Fibroblast of lung (primary cell): ENCODE data around the gene FAH. TPM values are rescaled to one million over a fixed set of nuclear protein-coding genes. Genes with fewer than 3 reads are reported as not detected.

Experiments
- DNase-seq, 2 donors: peaks; one replicate each; pipeline versions ENCODE4 v3.0.0 to v3.0.0-alpha.2; 2010; ENCODE audit warnings: low read depth in 2 of 2
- H2AFZ ChIP-seq: 2 replicates; pipeline ENCODE4 v1.5.1; 2012; ENCODE audit warnings: low read length, control low read depth, inconsistent platforms
- H3K27ac ChIP-seq: 2 replicates; pipeline ENCODE4 v1.5.1; 2011; ENCODE audit warnings: low read length, control low read depth; ENCODE audit not compliant: insufficient read depth
- H3K27me3 ChIP-seq: 2 replicates; pipeline ENCODE4 v1.5.1; 2011; ENCODE audit warnings: mild to moderate bottlenecking, low read length; ENCODE audit not compliant: control insufficient read depth, insufficient read depth
- H3K36me3 ChIP-seq: 2 replicates; pipeline ENCODE4 v1.5.1; 2011; ENCODE audit warnings: low read length; ENCODE audit not compliant: control insufficient read depth, insufficient read depth
- H3K4me1 ChIP-seq: 2 replicates; pipeline ENCODE4 v1.5.1; 2011; ENCODE audit warnings: low read length; ENCODE audit not compliant: control insufficient read depth, insufficient read depth; ENCODE audit errors: extremely low read depth
- H3K4me2 ChIP-seq: 2 replicates; pipeline ENCODE4 v1.5.1; 2011; ENCODE audit warnings: low read length, control low read depth; ENCODE audit not compliant: insufficient read depth; ENCODE audit errors: extremely low read depth
- H3K4me3 ChIP-seq, 4 experiments: fragments of 200-600 bp in 1 of 4; sonication (generic) in 1 of 4; replicated peaks in 1 of 4; 2 replicates each; pipeline ENCODE4 v1.5.1; 2011 to 2016; ENCODE audit warnings: low read length in 4 of 4, low read depth in 3 of 4, mild to moderate bottlenecking in 3 of 4, control low read depth in 2 of 4, inconsistent platforms in 1 of 4, mixed read lengths in 1 of 4; ENCODE audit not compliant: insufficient read depth in 1 of 4; ENCODE audit errors: control extremely low read depth in 1 of 4
- H3K79me2 ChIP-seq: 2 replicates; pipeline ENCODE4 v1.5.1; 2012; ENCODE audit warnings: mild to moderate bottlenecking, low read length, inconsistent platforms; ENCODE audit not compliant: control insufficient read depth, insufficient read depth
- H3K9ac ChIP-seq: 2 replicates; pipeline ENCODE4 v1.5.1; 2011; ENCODE audit warnings: mild to moderate bottlenecking, low read length, control low read depth; ENCODE audit not compliant: insufficient read depth
- H3K9me3 ChIP-seq: 2 replicates; pipeline ENCODE4 v1.5.1; 2012; ENCODE audit warnings: low read depth, low read length; ENCODE audit not compliant: control insufficient read depth, insufficient read depth
- H4K20me1 ChIP-seq: 2 replicates; pipeline ENCODE4 v1.5.1; 2011; ENCODE audit warnings: low read length; ENCODE audit not compliant: control insufficient read depth, insufficient read depth; ENCODE audit errors: extremely low read depth
- EZH2 ChIP-seq: IDR thresholded peaks from 2 replicates; pipeline ENCODE4 v1.5.1; 2012; ENCODE audit warnings: low read length, control low read depth, mild to moderate bottlenecking; ENCODE audit errors: missing control alignments
- polyA plus RNA-seq, 2 donors: library from polyadenylated mRNA; depleted of rRNA in 1 of 2; stranded (reverse) in 1 of 2; unstranded in 1 of 2; fragments of >200 nt; gene quantifications; 2 replicates each; pipeline ENCODE4 v1.2.1, GENCODE V29; 2011 to 2012; ENCODE audit warnings: missing spikeins in 1 of 2
- total RNA-seq: library from RNA; depleted of rRNA; stranded (reverse); fragments of >200 nt; gene quantifications from 2 replicates; pipeline ENCODE4 v1.2.1, GENCODE V29; 2014
- TF ChIP-seq, protein P1 (sequence below), 2 donors: IDR thresholded peaks in 1 of 2; conservative IDR thresholded peaks in 1 of 2; 1 replicate in 1 of 2; 2 replicates in 1 of 2; pipeline ENCODE4 v1.5.1; 2011 to 2012; ENCODE audit warnings: low read length in 2 of 2, control low read depth in 1 of 2, inconsistent platforms in 1 of 2, low read depth in 1 of 2, mild to moderate bottlenecking in 1 of 2

Gene FAH
- total and polyA plus RNA-seq, 2 donors (not counting 1 experiment from before 2014, with no cell fraction given) = 24.4 to 58.6 TPM

DNA sequence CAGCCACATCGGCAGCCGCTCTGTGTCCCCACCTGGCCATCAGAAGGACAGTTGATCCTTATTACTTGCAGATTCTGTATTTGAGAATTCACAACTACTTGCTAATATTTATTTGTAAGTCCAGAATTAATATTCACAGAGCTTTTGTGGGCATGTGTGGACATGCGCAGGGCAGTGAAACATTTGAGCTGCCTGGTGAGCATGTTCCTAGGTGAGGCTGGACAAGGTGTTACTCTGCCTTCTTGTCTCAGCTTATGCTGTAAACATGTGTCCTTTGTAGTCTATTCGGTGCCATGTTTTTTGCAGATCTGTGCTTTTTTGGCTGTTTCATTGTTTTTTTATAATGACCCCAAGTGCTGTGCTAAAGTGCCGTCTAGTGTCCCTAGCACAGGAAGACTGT lies 15.6 kb downstream of the FAH start:
- H3K36me3 ChIP-seq = peaks cover under 1% of the 10 kb centered on the region
- H3K9me3 ChIP-seq = no peaks in the 10 kb centered on the region
- H3K27ac ChIP-seq = no peak overlapping the region
- peaks cover under 1% of the 10 kb centered on the region for H3K4me1 ChIP-seq
- no peak overlapping the region for H3K4me2 ChIP-seq
- TF ChIP-seq, protein P1, sequence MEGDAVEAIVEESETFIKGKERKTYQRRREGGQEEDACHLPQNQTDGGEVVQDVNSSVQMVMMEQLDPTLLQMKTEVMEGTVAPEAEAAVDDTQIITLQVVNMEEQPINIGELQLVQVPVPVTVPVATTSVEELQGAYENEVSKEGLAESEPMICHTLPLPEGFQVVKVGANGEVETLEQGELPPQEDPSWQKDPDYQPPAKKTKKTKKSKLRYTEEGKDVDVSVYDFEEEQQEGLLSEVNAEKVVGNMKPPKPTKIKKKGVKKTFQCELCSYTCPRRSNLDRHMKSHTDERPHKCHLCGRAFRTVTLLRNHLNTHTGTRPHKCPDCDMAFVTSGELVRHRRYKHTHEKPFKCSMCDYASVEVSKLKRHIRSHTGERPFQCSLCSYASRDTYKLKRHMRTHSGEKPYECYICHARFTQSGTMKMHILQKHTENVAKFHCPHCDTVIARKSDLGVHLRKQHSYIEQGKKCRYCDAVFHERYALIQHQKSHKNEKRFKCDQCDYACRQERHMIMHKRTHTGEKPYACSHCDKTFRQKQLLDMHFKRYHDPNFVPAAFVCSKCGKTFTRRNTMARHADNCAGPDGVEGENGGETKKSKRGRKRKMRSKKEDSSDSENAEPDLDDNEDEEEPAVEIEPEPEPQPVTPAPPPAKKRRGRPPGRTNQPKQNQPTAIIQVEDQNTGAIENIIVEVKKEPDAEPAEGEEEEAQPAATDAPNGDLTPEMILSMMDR (conservative IDR thresholded peaks at IDR 0.05 in 1 of 2, IDR thresholded peaks at IDR 0.05 in 1 of 2; ENCODE audit: low read depth in 1 of 2, low read length in 2 of 2) = no peak
- TF ChIP-seq EZH2 = no peak
- no peak overlapping the region for H3K9ac ChIP-seq
- H3K79me2 ChIP-seq = no peaks in the 10 kb centered on the region
- H2AFZ ChIP-seq = no peak overlapping the region
- H3K27me3 ChIP-seq = no peaks in the 10 kb centered on the region
- H4K20me1 ChIP-seq = no peaks in the 10 kb centered on the region
- H3K4me3 ChIP-seq = no peak overlapping the region
- DNase-seq = no peak

DNA sequence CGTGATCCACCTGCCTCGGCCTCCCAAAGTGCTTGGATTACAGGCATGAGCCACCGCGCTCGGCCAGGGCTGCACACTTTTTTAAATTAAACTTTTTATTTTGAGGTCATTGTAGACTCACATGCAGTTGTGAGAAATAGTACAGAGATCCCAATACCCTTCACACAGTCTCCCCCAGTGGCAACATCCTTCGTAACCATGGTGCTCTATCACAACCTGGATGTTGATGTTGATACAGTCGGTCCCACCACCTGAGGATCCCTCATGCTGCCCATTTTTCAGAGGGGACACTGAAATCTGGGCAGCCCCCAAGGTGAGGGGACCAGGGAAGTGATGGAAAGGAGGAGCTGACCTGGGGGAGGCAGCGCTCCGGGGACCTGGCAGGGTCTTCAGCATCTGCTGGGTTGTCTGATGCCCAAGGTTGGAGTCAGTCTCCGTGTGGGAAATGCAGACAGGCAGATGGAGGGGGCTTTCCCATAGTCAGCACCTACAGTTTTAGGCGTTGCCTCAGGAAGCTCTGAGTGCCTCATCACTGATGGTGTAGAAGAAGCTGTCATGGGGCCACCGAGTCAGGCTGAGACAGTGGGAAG lies 17.1 kb downstream of the FAH start:
- H3K79me2 ChIP-seq = no peaks in the 10 kb centered on the region
- H3K9me3 ChIP-seq = no peaks in the 10 kb centered on the region
- no peak overlapping the region for H2AFZ ChIP-seq
- no peak overlapping the region for H3K4me3 ChIP-seq
- no peak overlapping the region for H3K4me2 ChIP-seq
- H3K27ac ChIP-seq = no peak overlapping the region
- peaks cover 12% of the 10 kb centered on the region for H3K4me1 ChIP-seq
- TF ChIP-seq EZH2 = no peak
- TF ChIP-seq, protein P1 (conservative IDR thresholded peaks at IDR 0.05 in 1 of 2, IDR thresholded peaks at IDR 0.05 in 1 of 2; ENCODE audit: low read depth in 1 of 2, low read length in 2 of 2) = no peak
- no peaks in the 10 kb centered on the region for H3K27me3 ChIP-seq
- no peaks in the 10 kb centered on the region for H4K20me1 ChIP-seq
- peaks cover 3% of the 10 kb centered on the region for H3K36me3 ChIP-seq
- no peak for DNase-seq
- H3K9ac ChIP-seq = no peak overlapping the region

DNA sequence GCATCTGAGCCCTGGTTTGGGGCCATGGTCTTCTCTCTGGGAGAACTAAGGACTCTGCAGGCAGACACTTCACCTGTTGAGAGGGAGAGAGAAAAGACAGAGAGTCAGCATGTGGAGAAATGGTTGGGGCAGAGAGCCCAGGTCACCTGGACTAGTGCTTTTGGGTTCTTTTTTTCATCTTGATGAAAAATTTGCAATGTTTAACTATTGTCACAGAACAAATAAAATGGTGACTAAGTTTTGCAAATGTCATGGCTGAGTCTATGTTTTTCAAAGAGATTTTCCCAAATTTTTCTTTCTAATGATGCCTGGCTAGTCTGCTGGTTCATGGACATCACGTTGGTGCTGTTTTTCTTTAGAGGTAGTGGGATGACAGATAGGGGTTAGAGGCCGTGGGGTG lies 17.8 kb downstream of the FAH start:
- Histone ChIP-seq H3K27me3 (no peaks in the 10 kb centered on the region), H3K79me2 (no peaks in the 10 kb centered on the region), H2AFZ (no peak overlapping the region), H3K4me2 (no peak overlapping the region), H3K4me3 (no peak overlapping the region), H3K9me3 (no peaks in the 10 kb centered on the region), H4K20me1 (no peaks in the 10 kb centered on the region), H3K9ac (no peak overlapping the region), H3K27ac (no peak overlapping the region), H3K4me1 (peaks cover 14% of the 10 kb centered on the region), H3K36me3 (peaks cover 6% of the 10 kb centered on the region)
- DNase-seq = no peak
- TF ChIP-seq EZH2 = no peak
- TF ChIP-seq, protein P1 (conservative IDR thresholded peaks at IDR 0.05 in 1 of 2, IDR thresholded peaks at IDR 0.05 in 1 of 2; ENCODE audit: low read depth in 1 of 2, low read length in 2 of 2) = no peak
